MM.1S (cell line): Measurements from ENCODE around the gene ACOX3.

Experiments
- DNase-seq: peaks from one replicate; pipeline ENCODE4 v3.0.0-alpha.2; 2015
- H2AFZ ChIP-seq: fragments of 300-600 bp; sonication (generic); 2 replicates; pipeline ENCODE4 v1.6.0; 2016; ENCODE audit warnings: antibody characterized with exemption, low read length
- H3F3A ChIP-seq: fragments of 300-600 bp; sonication (generic); 2 replicates; pipeline ENCODE4 v1.6.1; 2016; ENCODE audit warnings: mild to moderate bottlenecking, antibody characterized with exemption, low read length, moderate library complexity, mixed read lengths; ENCODE audit not compliant: insufficient read depth
- H3K27ac ChIP-seq: fragments of 300-600 bp; sonication (generic); 2 replicates; pipeline ENCODE4 v1.5.1; 2016; ENCODE audit warnings: mild to moderate bottlenecking, low read length
- H3K27me3 ChIP-seq: fragments of 300-600 bp; sonication (generic); replicated peaks from 2 replicates; pipeline ENCODE4 v1.6.0; 2016; ENCODE audit warnings: low read length; ENCODE audit not compliant: insufficient read depth
- H3K36me3 ChIP-seq: fragments of 300-600 bp; sonication (generic); replicated peaks from 2 replicates; pipeline ENCODE4 v1.6.1; 2016; ENCODE audit warnings: mild to moderate bottlenecking, low read length, mixed read lengths; ENCODE audit not compliant: insufficient read depth
- H3K4me1 ChIP-seq: fragments of 300-600 bp; sonication (generic); 2 replicates; pipeline ENCODE4 v1.6.1; 2016; ENCODE audit warnings: low read length, mixed read lengths
- H3K4me2 ChIP-seq: fragments of 300-600 bp; sonication (generic); 2 replicates; pipeline ENCODE4 v1.6.0; 2016; ENCODE audit warnings: low read depth, low read length
- H3K4me3 ChIP-seq: fragments of 300-600 bp; sonication (generic); 2 replicates; pipeline ENCODE4 v1.5.1; 2016; ENCODE audit warnings: low read length, mixed read lengths
- H3K79me2 ChIP-seq: fragments of 300-600 bp; sonication (generic); 2 replicates; pipeline ENCODE4 v1.6.1; 2016; ENCODE audit warnings: mixed run types, low read length, mixed read lengths
- H3K9ac ChIP-seq: fragments of 300-600 bp; sonication (generic); 2 replicates; pipeline ENCODE4 v1.6.1; 2016; ENCODE audit warnings: low read length, mixed read lengths
- H3K9me2 ChIP-seq: fragments of 300-600 bp; sonication (generic); replicated peaks from 2 replicates; pipeline ENCODE4 v1.6.1; 2016; ENCODE audit warnings: mild to moderate bottlenecking, low read length, mixed read lengths; ENCODE audit not compliant: insufficient read depth
- H3K9me3 ChIP-seq: fragments of 300-600 bp; sonication (generic); replicated peaks from 2 replicates; pipeline ENCODE4 v1.6.1; 2016; ENCODE audit warnings: mild to moderate bottlenecking, low read length, mixed read lengths; ENCODE audit not compliant: insufficient read depth
- H4K20me1 ChIP-seq: fragments of 300-600 bp; sonication (generic); 2 replicates; pipeline ENCODE4 v1.6.1; 2016; ENCODE audit warnings: mild to moderate bottlenecking, low read length, moderate library complexity, mixed read lengths; ENCODE audit not compliant: insufficient read depth
- CTCF ChIP-seq: fragments of 300-600 bp; sonication (generic); IDR thresholded peaks from 2 replicates; pipeline ENCODE4 v1.5.1; 2016; ENCODE audit warnings: antibody characterized with exemption, low read length, mixed read lengths
- EZH2 ChIP-seq: fragments of 300-600 bp; sonication (generic); optimal IDR thresholded peaks from 2 replicates; pipeline ENCODE3; 2017; ENCODE audit warnings: low read depth, mild to moderate bottlenecking, antibody characterized with exemption, low read length, mixed read lengths
- EZH2phosphoT487 ChIP-seq: fragments of 300-600 bp; sonication (generic); IDR thresholded peaks from 2 replicates; pipeline ENCODE4 v1.6.1; 2018; ENCODE audit warnings: antibody characterized with exemption, low read length

ACOX3 gene

GRCh38 chr4:8344377-8344776 is 96.1 kb downstream of the ACOX3 start:
- Histone ChIP-seq H3F3A (no peaks in the 10 kb centered on the region), H3K4me3 (no peak overlapping the region), H3K9me3 (no peaks in the 10 kb centered on the region), H3K27me3 (peaks cover 91% of the 10 kb centered on the region), H3K27ac (no peak overlapping the region), H4K20me1 (no peaks in the 10 kb centered on the region), H3K4me2 (no peak overlapping the region), H3K79me2 (no peaks in the 10 kb centered on the region), H3K9me2 (no peaks in the 10 kb centered on the region), H3K36me3 (no peaks in the 10 kb centered on the region), H3K4me1 (no peaks in the 10 kb centered on the region), H2AFZ (no peak overlapping the region), H3K9ac (no peak overlapping the region)
- no peak for TF ChIP-seq CTCF
- TF ChIP-seq EZH2: no peak
- no peak for TF ChIP-seq EZH2phosphoT487
- DNase-seq: no peak

- no peak overlapping the region for H3K27ac ChIP-seq
- peaks cover 93% of the 10 kb centered on the region for H3K27me3 ChIP-seq
- H3K9me3 ChIP-seq: no peaks in the 10 kb centered on the region
- H3K9ac ChIP-seq: no peak overlapping the region
- no peaks in the 10 kb centered on the region for H3F3A ChIP-seq
- no peaks in the 10 kb centered on the region for H3K36me3 ChIP-seq
- H3K4me3 ChIP-seq: no peak overlapping the region
- no peaks in the 10 kb centered on the region for H3K4me1 ChIP-seq
- H4K20me1 ChIP-seq: no peaks in the 10 kb centered on the region
- no peak for TF ChIP-seq EZH2phosphoT487
- TF ChIP-seq CTCF: no peak
- TF ChIP-seq EZH2: no peak
- no peaks in the 10 kb centered on the region for H3K9me2 ChIP-seq
- no peaks in the 10 kb centered on the region for H3K79me2 ChIP-seq
- DNase-seq: no peak
- H3K4me2 ChIP-seq: no peak overlapping the region
- H2AFZ ChIP-seq: no peak overlapping the region
These were observed 96.6 kb downstream of the ACOX3 start for GRCh38 chr4:8343967-8344331.

GRCh38 chr4:8343262-8343966 is 97.1 kb downstream of the ACOX3 start:
- no peak overlapping the region for H3K4me2 ChIP-seq
- TF ChIP-seq EZH2phosphoT487 (no peak), EZH2 (no peak), CTCF (no peak)
- no peak overlapping the region for H3K4me3 ChIP-seq
- no peaks in the 10 kb centered on the region for H3K9me3 ChIP-seq
- no peak overlapping the region for H2AFZ ChIP-seq
- no peak for DNase-seq
- no peak overlapping the region for H3K9ac ChIP-seq
- peaks cover 95% of the 10 kb centered on the region for H3K27me3 ChIP-seq
- no peaks in the 10 kb centered on the region for H3F3A ChIP-seq
- no peaks in the 10 kb centered on the region for H3K79me2 ChIP-seq
- H3K27ac ChIP-seq: no peak overlapping the region
- H3K9me2 ChIP-seq: no peaks in the 10 kb centered on the region
- no peaks in the 10 kb centered on the region for H3K36me3 ChIP-seq
- no peaks in the 10 kb centered on the region for H4K20me1 ChIP-seq
- H3K4me1 ChIP-seq: no peaks in the 10 kb centered on the region
